GF-D8 (cell line): Measurements from ENCODE around the gene UBE3B.

Experiments used
- DNase-seq: peaks from one replicate; lab custom pipeline; 2025; lab: John Stamatoyannopoulos, UW

The UBE3B gene

GRCh38 chr12:109497675-109498074, 20.2 kb downstream of the UBE3B start:
- no peak for DNase-seq

DNA sequence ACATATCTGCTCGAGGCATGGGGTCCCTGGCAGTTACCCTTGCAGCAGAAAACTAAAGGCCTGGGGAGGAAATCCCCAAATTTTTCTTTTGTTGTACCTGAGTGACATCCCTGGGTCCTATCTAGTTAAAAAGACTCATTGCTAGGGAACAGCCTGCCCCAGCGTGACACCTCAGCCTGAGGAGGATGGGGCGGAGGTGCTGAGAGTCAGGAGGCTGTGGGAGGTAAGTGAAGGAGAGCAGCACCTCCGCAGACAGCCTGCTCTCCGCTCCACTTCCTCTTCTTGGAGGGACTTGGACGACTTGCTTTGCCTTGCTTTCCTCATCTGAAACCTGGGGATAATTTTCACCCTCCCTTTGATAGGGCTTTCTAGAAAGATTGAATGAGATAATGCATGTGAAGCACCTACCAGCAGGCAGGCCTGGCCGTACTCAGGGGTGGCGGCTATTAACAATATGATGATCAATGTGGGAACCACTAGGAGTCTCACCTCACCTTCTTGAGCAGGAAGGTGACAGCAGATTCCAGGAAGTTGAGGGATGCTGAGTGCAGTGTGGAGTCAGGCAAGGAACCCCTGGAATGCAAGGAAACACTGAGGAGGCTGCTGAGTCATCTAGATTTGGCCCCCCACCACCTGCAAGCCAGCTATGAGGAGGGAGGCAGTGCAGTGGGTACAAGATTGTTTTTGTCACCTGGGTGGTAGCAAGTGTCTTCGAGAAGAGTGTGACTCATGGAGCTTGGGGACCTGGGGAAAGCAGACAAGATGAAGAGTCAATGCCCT, 23.2 kb downstream of the UBE3B start:
- DNase-seq = no peak

DNA sequence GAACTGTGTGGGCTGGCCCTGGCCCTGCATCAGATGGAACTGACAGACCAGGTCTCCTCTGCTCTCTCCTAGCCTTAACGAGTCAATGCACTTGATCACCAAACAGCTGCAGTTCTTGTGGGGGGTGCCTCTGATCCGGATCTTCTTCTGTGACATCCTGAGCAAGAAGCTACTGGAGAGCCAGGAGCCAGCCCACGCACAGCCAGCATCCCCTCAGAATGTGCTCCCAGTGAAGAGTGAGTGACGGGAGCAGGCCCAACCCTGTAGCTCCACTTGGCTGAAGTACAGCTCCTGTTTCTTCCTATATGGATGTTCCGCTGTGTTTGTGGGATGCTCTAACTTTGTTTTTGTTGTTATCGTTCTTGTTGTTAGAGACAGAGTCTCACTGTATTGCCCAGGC, 23.9 kb downstream of the UBE3B start:
- no peak for DNase-seq

DNA sequence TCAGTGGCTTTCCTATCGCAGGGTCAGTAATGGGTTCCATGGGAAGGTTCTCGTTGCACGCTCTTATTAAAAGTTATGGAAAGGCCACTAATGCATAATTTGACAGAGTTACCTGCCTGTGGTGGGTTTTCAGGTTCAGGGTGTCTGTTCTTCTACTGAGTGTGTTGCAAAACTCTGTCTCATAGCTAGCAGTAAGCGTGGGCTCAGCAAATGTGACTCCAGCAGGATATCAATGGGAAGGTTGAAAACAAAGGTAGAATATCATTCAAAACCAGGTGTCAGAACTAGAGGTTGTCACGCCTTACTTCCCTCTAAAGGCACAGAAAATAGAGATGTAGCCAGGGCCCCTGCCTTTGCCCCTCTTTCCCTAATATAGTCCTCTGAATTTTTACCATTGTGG, 24.9 kb downstream of the UBE3B start:
- DNase-seq = no peak

- no peak for DNase-seq
Measured at GRCh38 chr12:109503611-109504010, 26.2 kb downstream of the UBE3B start.

DNA sequence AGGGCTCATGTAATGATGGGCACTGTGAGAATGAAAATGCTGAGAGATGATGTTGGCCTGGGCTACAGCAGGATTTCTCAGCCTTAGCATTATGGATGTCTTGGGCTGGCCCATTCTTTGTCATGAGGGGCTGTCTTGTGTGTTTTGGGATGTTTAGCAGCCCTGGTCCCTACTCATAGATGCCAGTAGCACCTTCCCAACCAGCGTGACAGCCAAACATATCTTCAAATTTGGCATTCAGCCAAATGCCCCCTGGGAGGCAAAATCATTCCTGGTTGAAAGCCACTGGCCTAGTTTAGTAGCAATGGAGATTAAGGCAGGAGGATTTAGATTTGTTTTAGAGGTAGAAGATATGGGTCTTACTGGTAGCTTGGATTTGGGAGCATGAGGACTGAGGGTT, 26.6 kb downstream of the UBE3B start:
- no peak for DNase-seq

GRCh38 chr12:109510196-109510595, 32.8 kb downstream of the UBE3B start:
- no peak for DNase-seq

DNA sequence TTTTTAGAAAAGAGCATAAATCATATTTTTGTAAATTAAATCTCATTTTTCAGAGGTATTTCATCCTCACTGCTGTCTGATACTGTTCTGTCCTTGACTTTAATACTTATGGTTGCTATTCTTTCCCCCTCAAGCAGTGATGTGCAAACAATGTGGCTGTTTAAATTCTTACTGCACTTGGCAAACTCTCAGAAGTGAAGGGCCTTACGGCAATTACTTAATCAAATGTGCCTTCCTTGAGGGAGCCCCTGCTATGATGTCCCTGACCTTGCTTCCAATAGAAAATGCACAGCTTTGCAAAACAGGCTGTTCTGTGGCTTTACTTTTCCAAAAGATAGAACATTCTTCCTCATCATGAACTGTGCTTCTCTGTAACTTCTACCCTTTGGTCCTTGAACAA, 35.2 kb downstream of the UBE3B start:
- DNase-seq = no peak

GRCh38 chr12:109513051-109513450, 35.6 kb downstream of the UBE3B start:
- DNase-seq = no peak

GRCh38 chr12:109513977-109514376, 36.5 kb downstream of the UBE3B start:
- no peak for DNase-seq

GRCh38 chr12:109517619-109518018, 40.2 kb downstream of the UBE3B start:
- no peak for DNase-seq

GRCh38 chr12:109518820-109519665, 41.6 kb downstream of the UBE3B start:
- no peak for DNase-seq

- DNase-seq = no peak
Measured at GRCh38 chr12:109519787-109520186, 42.4 kb downstream of the UBE3B start.

- DNase-seq = no peak
Measured at GRCh38 chr12:109521831-109522230, 44.4 kb downstream of the UBE3B start.

GRCh38 chr12:109523071-109523470, 45.6 kb downstream of the UBE3B start:
- DNase-seq = no peak

DNA sequence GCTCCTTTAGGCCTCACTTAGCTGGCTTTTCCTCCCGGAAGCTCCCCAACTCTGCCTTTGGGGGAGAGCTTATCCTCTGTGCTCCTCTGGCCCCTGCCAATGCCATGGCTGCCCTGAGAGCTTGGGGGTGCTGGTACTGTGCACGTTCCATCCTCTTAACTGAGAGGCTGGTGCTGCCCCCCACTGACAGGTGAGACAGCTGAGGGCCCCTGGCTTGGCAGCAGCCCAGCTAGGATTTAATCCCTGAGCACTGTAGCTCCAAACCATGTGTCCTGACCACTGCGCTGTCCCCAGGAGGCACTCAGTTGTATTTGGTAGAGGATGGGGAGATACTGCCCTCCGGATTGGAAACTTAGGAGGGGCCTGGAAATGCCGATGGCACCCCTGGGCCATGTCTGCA, 46.1 kb downstream of the UBE3B start:
- DNase-seq = no peak

- DNase-seq = no peak
Measured at GRCh38 chr12:109524466-109525278, 47.2 kb downstream of the UBE3B start.

- DNase-seq = no peak
Measured at GRCh38 chr12:109525279-109525585, 47.8 kb downstream of the UBE3B start.

DNA sequence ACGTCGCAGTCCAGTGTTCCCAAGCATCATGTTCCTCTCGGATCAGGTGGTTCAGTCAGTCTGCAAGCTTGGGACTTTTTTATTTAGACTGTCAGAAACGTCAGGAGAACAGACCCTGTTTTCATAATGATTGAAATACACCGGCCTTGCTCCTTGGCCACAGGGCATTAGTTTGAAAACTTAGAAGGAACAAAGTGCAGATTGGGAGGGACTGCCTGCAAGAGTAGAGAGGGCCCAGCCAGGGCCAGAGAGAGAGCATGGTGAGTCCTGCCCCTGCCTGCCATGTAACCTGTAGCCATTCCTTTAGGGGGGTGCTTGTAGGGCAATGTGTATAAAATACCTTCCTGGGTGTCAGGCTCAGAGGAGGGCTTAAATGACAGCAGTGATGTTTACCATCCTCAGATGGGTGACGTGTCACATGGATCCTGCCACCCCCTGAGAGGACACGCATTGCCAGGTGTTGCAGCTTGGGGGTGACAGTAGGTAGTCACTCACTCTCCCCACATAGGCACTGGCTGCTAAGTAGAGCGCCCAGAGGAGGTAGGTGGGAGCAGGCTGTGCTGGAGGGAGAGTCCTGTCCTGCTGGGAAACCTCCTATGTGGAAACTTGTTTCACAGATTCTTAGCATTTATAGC, 50.2 kb downstream of the UBE3B start:
- DNase-seq = no peak

- no peak for DNase-seq
Measured at GRCh38 chr12:109529691-109530640, 52.5 kb downstream of the UBE3B start.

GRCh38 chr12:109531411-109531810, 54.0 kb downstream of the UBE3B start:
- DNase-seq = no peak
